Activated CD8-positive, alpha-beta memory T cell treated with anti-CD3 and anti-CD28 coated beads for 48 hours (primary cell): ENCODE results near the gene MAPK8.

Experiments
- DNase-seq, 3 experiments: peaks; one replicate each; pipeline ENCODE4 v3.0.0-alpha.2; 2020; ENCODE audit warnings: low read depth in 2 of 3, low spot score in 2 of 3

MAPK8 gene

DNA sequence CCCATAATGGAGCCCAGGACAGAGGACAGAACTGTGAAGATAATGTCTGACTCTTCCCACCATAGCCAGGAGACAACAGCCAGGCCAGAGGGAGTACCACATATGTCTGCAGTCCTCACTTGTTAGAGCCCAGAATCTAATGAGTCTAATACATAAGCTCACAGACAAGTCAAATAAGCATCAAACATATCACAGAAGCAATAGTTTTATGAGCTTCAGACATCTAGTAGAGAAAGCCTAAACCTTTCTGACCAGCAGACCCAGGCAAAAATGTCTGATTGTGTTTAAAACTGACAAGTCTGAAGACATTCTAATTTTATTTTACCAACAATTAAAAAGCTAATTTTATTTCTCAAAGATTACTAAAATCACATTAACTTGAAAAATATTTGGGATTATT lies 75.5 kb downstream of the MAPK8 start:
- no peak for DNase-seq

DNA sequence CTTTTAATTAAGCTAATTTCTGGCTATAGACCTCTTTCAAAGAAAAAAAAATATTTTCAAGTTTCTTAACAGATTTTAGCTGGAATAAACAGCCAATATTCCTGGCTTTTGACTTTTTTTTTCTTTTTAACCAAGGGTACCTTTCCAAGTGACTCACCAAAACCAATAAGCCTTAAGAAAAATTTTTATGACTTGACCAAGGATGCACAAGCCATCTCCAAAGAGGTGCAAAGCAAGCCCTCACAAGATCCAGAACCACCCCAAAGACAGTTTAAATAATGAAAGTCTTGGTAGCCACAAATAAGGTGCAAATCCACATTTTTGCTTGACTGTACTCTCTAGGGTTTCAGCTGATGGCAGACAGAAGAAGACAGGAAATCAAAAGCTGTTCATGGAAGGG lies 76.5 kb downstream of the MAPK8 start:
- DNase-seq: no peak

DNA sequence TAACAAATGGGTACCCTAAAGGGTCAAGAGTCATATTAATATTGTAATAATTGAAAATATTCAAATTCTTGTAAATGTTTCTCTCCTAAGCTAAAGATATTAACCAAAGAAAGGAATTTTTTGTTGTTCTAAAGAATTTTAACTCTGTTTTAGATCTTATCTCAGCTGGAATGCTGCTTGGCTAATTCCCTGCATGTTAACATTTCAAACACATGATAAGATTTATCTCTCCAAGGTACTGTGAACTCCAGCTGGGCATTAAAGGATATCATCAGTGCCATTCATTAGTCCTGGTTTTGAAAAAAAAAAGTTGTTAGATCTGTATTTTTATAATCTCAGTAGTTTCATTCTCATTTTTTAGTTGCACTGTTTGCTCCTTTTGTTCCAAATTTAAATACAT lies 76.9 kb downstream of the MAPK8 start:
- DNase-seq: no peak

DNA sequence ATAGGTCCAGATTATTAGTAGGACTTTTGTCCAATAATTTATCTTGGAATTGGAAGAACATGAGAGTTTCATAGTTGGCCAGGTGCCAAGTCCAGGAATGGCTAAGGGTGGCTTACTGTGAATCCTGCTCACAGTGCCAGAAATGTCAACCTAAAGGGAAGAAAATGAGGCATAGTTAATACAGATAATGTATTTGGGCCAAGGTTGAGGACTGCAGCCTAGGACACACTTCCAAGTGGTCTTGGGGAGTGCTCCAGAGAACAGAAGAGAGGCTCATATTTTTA lies 78.2 kb downstream of the MAPK8 start:
- DNase-seq: no peak

DNA sequence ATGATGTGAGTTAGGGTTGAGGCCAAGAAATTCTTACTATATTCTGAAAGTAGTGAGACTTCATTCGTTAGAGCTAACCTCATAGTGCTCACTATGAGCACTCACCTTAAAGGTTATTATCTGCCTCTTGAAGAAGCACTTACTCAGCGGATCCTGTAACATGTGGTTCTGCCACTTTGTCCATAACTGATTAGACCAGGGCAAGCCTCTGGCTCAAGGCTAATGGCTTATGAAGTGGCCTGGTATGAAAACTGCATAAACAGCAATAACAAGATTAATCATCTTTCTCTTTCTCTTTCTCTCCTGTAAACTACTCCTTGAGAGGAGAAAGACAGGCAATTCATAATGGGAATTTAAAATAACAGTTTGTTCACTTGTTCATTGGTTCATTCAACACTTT lies 82.8 kb downstream of the MAPK8 start:
- no peak for DNase-seq

DNA sequence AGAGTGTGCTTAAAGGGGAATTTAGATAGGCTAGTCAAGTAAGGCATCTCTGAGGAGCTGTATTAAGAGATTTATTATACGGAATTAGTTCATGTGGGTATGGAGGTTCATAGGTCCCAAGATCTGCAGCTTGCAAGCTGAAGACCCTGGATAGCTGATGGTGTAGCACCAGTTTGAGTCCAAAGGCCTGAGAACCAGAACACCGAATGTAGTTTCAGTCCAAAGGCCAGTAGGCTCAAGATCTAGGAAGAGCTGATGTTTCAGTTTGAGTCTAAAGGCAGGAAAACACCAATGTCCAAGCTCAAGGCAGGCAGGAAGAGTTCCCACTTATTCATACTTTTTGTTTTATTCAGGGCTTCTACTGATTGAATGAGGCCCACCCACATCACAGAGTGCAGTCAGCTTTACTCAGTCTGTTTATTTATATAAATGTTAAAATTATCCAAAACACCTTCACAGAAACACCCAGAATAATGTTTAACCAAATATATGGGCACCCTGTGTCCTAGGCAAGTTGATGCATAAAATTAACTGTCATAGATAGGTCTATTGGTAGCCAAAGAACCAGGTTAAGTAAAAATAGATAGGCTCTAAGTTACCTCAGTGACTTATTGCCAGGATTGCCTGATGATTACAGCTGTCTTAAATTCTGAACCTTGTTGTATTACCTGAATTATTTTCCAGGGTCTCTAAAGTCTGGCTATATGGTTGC lies 83.5 kb downstream of the MAPK8 start:
- no peak for DNase-seq

DNA sequence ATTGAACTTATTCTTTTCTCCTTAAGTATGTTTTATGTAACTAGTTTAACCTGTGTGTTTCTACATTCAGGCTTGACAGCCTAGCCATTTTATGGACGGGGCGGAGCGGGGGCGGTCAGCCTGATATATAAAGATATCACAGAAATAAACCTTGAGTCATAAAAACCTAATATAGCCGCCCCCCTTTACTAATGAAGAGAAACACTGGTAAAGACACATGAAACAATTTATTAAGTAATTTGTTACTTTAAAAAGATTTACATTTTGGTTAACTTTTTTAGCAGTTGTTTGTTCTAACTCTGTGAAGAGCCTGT lies 84.0 kb downstream of the MAPK8 start:
- DNase-seq: no peak

DNA sequence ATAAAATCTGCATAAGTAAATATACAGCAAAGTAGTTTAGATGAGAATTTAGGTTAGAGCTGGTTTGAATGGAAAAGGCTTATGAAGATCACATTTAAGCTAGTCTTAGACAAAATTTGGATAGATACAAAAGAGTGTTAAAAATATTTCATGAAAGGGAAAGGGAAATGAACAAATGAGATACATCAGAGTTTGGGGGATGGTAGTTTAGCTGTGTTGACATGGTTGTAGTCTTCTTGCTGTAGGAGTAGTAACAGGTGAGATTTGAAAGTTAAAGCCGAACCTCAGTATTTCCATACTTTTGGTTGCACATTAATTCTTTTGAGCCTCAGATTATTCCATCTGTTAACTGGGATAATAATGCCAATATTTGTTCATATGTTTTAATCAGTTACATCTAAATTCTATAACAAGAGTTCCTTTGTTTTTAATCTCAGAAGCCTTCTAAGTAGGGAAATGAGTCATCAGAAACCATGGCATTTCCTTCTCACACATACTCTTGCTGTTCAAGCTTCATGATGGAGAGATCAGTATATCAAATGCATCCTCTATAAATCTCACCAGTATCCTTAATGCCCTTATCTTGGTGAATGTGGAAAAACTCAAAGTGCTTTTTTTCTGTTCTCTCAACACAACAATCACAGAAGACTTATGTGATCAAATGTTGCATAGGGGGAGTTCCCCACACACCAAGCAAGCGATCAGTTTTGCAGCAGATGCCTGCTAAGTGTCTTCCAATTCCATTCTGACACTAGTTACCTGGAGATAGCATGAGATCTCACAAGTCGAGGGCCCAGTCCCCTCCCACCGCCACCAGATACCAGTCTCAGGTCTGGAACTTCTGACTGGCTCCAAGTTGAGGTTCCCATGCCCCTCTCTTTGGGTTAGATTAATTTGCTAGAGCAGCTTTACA lies 84.7 kb downstream of the MAPK8 start:
- DNase-seq: no peak

DNA sequence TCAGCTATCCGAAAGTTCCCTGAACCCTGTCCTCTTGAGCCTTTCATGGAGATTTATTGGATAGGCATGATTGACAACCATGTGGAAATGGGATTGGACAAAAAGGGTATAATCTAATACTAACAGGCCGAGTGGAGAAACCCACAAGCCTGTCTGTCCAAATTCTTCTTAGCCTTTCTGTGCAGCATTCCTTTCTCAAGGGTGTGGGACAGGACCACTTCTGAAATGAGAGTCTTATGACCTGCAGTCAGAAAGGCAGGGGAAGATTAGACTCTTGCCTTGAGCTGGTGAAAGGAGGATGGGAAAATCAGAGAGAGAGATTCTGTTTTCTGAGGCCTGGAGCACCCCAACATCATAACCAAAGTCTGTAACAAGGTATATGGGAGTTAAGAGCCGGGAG lies 85.5 kb downstream of the MAPK8 start:
- DNase-seq: no peak

DNA sequence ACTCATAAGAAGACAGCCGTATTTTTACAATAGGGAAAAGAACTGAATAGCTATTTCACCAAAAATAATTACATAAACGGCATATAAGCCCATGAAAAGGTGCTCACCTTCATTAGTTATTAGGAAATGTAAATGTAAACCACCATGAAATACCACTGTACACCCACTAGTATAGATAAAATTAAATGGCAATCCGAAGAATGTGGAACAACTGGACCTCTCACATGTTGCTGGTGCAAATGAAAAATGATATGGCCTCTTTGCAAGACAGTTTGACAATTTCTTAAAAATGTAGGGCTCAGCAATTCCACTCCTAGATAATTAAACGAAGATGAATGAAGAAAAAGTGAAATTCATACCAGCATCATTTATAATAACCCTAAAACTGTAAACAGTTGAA lies 91.8 kb downstream of the MAPK8 start:
- DNase-seq: no peak

DNA sequence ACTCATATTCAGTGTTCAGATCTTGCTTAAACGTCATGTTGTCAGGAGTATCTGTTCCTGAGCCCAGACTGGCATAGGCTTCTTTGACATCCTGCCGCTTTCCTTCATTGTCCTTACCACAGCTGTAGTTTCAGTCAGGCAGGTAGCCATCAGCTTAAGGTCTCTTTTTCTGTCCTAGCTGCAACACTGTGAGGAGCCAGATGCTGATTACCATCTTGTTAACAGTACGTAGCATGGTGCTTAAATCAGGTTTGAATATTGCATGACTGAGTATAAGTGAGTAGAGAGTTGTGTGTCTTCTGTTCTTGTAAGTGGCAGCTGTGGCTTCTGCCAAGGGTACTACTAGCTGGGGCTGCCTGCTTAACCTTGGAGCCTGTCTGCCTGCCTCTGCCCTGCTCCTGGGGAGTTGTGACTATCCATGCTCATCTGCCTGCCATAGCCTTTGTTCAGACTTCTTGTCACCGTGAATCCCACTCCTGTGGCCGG lies 92.6 kb downstream of the MAPK8 start:
- DNase-seq: no peak

DNA sequence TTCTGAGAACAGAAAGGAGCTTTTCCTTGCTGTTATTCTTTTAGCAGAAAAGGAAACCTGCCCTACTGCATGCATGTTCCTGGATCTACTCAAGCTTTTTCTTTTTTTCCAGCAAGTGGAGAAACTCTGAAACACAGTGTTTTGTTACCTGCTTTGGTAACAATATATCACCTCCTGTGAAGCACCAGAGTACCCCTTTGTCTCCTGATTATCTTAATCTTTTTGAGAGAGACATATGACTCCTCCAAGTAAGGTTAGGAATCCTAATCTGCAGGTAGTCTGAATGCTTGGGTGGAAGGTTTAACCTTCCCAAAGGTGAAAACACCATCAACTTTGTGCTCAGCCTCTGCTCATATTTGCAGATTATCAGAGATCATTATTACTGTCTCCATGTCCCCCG lies 93.1 kb downstream of the MAPK8 start:
- no peak for DNase-seq

DNA sequence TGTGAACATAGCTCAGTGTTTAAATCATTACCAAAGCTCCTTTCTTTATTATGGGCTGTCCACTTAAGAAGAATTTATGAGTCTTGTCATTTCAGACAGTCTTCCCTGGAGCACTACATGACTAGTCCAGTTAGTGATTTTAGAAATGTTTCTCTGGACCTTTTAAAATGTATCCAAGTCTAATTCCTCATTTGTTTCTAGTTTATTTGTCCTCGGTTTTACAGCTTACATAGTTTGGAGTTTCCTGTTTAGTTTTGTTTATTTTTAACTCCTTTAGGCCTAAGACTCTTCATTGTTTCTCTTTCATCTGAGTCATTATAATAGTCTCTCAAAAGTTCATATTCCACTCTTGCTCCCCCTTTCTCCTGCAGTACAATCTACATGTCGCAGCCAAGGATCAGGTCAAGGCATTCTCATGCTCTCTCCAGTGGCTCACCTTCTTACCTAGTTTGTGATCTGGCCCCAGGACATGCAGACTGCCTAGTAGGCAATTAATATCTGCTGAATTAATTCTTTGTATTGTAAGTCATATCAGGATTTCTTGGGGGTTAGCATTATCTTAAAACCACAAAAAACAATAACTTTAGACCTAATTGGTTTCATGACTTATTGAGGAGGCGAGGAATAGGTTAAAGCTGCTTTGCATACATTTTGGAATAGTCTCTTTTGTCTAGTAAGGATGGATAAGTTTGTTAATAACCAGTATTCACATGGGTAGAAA lies 93.8 kb downstream of the MAPK8 start:
- no peak for DNase-seq

DNA sequence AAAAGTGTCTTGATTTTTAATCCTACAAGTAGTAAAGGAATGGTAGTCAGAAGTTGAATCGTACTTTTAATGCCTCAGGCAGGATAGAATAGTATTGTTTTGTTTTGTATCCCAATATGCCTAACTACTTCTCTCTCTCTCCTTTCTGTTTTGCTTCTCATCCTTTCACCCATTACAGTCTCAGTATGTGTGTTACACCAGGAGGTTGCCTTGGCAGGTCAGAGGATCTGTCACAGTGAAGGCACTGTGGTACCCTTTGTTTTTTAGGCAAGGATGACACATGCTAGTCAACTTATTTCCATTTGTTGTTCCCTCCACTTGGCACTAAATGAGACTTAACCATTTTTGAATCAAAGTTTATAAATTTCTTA lies 94.4 kb downstream of the MAPK8 start:
- DNase-seq: no peak

DNA sequence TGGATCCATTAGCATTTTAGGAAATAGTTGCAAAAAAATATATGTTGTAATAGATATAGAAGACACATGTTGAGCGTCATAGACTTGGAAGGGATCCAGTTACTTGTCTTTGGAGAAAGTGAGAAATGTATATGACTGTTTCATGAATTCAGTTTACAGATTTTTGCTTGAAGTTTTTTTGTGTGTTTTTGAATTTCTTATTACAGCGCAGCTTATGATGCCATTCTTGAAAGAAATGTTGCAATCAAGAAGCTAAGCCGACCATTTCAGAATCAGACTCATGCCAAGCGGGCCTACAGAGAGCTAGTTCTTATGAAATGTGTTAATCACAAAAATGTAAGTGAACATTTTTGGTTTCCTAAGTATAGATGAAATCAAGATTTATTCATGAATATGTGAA lies 98.2 kb downstream of the MAPK8 start:
- DNase-seq: no peak

DNA sequence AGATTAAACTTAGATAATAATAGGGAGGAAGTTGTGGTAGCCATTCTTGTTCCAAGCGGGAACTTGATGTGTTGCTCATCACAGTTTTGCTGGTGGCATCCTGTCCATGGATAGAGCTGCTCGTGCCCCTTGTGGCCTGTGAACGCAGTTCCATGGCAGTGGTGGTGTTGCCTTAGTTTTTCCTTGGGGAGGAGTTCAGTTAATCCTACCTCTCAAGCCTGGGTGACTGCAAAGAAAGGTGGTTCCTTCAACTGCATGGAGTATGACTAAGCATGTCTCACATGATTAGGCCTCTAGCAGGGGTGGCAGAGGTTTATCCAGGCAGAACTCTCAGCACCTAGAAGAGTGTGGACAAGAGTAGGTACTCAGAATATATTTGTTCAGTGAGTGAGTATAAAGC lies 99.7 kb downstream of the MAPK8 start:
- no peak for DNase-seq

DNA sequence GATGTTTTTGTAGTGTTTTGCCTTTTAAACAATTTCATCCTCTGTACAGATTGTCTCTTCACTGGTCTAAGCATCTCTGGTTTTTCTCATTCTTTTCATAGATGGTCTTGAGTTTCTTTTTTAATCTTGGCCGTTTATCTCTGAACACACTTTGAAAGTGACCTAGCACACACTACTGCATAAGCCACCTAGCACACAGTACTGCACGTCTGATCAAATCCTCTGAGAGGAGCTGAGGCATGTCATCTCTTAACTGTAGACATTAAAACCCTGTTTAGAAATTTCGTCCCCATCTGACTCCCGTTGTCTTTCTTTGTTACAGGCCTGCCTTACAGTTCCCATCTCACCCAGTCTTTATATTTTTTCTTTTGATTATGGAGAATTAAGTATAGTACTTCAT lies 100.2 kb downstream of the MAPK8 start:
- DNase-seq: no peak

DNA sequence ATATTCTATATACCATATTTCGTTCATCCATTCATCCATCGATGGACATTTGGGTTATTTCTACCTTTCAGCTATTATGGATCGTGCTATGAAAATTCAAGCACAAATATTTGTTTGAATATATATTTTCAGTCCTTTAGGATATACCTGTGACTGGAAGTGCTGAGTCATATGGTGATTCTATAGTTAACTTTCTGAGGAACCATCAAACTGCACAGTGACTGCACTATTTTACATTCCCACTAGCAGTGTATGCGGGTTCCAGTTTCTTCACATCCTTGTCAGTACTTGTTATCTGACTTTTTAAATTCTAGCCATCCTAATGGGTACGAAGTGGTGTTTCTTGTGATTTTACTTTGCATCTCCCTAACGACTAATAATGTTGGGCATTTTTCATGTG lies 104.0 kb downstream of the MAPK8 start:
- no peak for DNase-seq

DNA sequence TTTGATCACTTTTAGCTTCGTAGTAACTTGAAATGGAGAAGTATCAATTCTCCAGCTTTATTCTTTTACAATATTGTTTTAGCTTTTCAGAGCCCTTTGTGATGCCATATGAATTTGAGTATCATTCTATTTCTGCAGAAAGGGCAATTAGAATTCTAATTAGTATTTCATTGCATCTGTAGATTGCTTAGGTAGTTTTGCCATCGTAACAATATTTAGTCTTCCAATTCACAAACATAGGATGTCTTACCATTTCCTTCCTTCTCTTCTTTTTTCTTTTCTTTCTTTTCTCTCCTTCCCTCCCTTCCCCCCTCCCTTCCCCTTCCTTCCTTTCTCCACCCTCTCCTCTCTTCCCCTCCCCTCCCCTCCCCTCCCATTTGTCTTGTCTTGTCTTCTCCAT lies 105.0 kb downstream of the MAPK8 start:
- no peak for DNase-seq

DNA sequence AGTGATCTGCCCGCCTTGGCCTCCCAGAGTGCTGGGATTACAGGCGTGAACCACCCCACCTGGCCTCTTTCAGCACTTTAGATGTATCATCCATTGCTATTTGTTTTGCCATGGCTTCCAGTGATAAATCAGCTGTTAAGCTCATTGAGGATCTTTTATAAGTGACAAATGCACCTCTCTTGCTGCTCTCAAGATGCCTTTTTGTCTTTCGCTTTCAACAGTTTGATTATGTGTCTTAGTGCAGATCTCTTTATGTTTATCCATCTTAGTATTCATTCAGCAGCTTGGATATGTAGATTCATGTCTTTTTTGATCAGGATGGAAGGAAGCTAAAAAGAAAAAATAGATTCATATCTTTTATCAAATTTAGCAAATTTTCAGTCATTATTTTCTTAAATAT lies 105.6 kb downstream of the MAPK8 start:
- DNase-seq: no peak

DNA sequence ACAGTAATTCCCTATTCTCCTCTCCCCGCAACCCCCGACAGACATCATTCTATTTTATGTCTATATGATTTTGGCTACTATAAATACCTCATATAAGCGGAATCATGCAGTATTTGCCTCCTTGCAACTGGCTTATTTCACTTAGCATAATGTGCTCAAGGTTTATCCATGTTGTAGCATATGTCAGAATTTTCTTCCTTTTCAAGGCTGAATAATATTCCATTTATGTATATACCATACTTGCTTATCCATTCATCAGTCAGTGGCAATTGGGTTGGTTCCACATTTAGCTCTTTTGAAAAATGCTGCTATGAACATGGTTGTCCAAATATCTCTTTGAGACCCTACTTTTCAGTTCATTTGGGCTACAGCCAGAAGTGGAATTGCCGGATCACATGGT lies 106.5 kb downstream of the MAPK8 start:
- DNase-seq: no peak

DNA sequence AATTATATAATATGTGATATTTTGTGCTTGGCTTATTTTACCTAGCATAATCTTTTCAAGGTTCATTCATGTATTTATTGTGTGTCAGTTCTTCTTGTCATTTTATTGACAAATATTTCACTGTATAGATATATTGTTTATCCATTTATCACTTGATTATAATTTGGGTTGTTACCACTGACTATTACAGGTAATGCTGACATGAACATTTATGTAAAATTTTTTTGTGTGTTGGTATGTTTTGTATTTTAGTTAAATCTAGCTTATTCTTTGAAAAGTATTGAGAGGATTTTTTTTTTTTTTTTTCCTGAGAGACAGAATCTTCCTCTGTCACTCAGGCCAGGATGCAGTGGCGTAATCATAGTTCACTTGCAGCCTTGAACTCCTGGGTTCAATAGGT lies 107.7 kb downstream of the MAPK8 start:
- no peak for DNase-seq
